ENCODE data around the gene CPT1B.

GRCh38 chr22:50625568-50626313, 47.5 kb upstream of the CPT1B start:
- peak in 1 of 2 donors; percentile 4 for TF ChIP-seq CTCF (conservative IDR thresholded peaks at IDR 0.05 in 1 of 2, IDR thresholded peaks at IDR 0.05 in 1 of 2; ENCODE audit: low read depth in 1 of 2, low read length in 2 of 2)
- TF ChIP-seq EZH2 (IDR thresholded peaks at IDR 0.05; ENCODE audit: low read length, missing control alignments) = no peak
